ENCODE results near the gene KIAA1217.

DNA sequence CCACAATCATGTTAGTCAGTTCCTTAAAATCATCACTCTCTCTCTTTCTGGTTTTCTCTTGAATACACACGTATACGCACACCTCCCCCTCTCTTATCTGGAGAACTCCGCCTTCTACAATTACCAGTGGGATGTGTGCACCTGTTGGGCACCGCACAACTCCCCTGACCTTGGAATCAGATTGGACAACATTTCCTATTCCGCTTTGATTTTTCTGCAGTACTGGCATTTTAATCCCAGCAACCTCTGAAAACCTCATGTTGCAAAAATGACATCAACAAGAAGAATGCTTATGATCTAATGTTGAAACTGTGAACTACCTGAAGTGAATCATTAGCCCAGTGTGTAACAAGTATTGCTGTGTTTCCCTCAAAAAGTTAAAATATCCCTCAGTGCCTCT, 109.6 kb downstream of the KIAA1217 start:
- TF ChIP-seq CTCF (conservative IDR thresholded peaks at IDR 0.05; ENCODE audit: low read depth, low read length): no peak
- TF ChIP-seq EZH2 (IDR thresholded peaks at IDR 0.05; ENCODE audit: borderline replicate concordance, low read depth, low read length, poor library complexity, severe bottlenecking): no peak
